Retina (tissue), 1 donor: ENCODE measurements around the gene IMMP2L.

Source experiments
- DNase-seq: peaks from one replicate; pipeline ENCODE4 v3.0.0-alpha.2; 2016

The IMMP2L gene

GRCh38 chr7:111192614-111193413 lies 369.5 kb downstream of the IMMP2L start:
- DNase-seq = no peak

- no peak for DNase-seq
These were observed 371.5 kb downstream of the IMMP2L start for GRCh38 chr7:111190804-111191203.

DNA sequence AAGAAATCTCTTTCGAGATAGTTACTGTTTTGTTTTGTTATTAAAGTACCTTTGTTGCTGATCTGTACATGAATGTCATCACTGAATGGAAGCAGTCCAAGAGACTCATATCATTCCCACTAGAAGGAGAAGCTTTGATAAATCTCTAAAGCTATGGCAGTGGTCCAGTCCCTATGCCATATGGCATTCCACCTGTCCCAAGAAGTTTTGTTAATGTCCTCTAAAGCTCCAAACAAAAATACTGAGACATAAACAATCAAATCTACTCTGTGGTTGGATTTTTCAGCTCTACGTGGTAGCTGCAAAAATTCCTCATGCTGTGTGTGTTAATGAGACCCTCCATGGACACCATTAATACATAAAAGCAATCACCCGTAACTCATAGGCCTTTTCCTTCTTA lies 377.3 kb downstream of the IMMP2L start:
- DNase-seq = no peak

DNA sequence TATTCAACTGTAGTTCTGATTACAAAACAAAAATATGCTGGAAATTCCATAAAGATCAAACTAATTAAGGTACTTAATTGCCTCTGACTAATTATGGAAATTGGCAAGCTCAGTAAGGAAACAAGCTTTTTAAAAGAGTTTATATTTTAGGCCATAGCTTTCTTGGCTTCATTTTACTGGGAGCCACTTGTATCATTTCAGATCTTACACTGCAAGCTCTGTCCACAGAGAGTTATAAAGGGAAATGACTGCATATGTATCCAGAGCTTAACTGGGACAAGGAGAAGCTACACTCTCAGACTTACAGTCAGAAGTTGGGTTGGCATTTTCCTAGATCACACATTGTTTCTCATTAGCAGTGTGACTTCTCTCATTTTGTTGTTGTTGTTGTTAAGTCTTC lies 379.0 kb downstream of the IMMP2L start:
- DNase-seq = no peak

- DNase-seq = no peak
These were observed 382.0 kb downstream of the IMMP2L start for GRCh38 chr7:111180338-111180737.

DNA sequence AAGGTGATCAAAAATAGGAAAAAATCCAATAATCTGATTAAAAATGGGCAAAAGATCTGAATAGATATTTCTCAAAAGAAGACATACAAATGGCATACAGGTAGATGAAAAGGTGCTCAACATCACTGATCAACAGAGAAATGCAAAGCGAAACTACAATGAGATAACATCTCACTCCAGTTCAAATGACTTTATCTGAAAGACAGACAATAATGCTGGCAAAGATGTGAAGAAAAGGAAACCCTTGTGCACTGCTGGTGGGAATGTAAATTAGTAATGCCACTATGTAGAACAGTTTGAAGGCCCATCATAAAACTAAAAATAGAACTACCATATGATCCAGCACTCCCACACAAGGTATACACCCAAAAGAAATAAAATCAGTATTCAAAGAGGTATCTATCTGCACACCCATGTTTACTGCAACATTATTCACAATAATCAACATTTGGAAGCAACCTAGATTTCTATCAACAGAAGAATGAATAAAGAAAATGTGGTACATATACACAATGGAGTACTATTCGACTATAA lies 386.3 kb downstream of the IMMP2L start:
- DNase-seq = no peak

DNA sequence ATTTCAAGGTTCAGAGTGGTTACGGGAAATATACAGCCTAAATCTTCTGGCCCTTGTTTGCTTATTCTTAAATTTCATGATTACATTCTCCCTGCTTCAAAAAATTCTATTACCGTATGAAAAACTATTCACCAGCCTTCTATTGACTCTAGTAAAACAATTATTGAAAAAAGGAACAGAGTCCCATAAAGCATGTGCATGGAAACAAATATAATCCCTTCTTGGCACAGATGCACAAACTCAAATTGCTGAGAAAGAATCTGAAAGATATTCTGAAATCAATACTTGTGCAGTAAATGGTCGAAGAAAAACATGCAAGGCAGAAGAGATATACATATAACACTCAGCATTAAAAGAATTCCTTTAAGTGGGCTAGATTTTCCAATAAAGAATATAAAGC lies 387.8 kb downstream of the IMMP2L start:
- no peak for DNase-seq

DNA sequence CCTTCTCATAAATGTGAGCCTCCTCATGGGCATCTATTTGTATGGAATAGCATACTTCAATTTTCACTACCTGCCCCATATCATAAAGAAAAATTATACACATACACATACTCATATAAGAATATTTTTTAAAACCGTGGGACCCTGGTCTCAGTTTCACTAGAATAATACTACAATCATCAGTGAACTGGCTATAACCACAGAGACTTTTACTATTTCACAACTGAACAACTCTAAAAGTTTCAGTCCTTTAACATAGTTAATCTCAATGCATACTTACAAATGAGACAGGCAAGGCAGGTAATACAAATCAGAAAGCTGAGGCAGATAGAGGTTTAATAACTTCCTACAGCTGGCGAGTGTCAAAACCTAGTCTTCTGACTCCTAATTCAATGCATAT lies 388.3 kb downstream of the IMMP2L start:
- DNase-seq = no peak

DNA sequence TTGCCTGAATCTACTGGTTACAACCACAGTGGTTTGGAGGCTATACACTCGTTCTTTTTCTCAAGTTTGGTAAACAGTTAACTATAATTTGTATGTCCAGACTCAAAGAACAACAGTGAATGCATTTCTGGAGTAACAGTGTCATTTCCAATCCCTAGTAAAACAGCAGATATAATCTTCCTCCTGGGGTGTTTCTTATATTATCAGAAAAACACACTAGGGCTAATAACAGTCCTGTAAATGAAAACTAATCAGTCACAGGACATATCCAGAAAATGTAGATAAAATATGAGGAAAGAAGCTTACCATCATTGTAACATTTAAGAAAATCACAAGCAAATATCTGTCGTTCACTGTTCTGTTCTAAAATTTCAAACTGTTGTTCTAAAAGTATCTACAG lies 388.8 kb downstream of the IMMP2L start:
- no peak for DNase-seq

DNA sequence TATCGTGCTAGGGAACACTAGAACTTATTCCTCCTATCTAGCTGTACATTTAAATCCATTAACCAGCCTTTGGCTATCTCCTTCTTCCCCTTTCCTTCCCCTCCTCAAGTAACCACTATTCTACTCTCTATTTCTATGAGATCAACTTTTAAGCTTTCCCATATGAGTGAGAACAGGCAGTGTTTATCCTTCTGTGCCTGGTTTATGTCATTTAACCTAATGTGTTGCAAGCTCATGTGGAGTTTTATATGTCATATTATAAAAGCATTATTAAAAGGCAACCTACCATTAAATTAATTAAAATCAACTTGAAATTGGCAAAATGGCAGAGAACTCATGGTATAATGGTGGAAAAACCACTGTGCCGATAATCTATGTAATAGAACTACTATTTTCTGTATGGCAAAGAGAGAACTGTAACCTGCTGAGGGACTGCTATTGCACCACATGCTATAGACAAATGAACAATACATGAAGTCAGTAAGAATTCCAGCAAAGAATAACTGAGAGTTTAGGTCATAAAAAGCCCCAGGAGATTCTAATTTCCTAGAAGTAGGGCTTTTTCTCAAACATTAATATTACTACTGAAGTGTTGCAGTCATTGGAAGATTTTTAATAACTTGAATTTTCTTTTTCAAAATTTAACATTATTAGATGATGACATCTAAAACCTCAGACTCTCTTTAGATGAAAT lies 389.6 kb downstream of the IMMP2L start:
- DNase-seq = no peak

- DNase-seq = no peak
These were observed 394.1 kb downstream of the IMMP2L start for GRCh38 chr7:111168182-111168581.

DNA sequence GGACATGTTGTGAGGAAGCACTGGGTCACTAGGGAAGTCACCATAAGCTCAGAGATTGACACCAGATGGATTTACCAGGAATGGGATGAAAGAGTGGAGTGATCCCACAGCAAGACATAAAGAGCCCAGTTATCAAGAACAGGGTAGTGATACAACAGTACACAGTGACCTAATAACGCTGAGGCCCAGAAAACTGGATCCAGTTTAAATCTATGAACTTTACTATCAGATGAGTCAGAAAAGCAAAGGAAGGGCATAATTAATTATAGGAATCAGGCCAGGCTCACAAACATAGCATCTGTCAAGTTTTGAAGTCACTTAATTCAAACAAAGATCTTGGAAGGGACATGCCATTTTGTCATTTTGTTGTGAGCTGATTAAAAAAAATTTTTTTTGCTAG lies 397.9 kb downstream of the IMMP2L start:
- DNase-seq = no peak

DNA sequence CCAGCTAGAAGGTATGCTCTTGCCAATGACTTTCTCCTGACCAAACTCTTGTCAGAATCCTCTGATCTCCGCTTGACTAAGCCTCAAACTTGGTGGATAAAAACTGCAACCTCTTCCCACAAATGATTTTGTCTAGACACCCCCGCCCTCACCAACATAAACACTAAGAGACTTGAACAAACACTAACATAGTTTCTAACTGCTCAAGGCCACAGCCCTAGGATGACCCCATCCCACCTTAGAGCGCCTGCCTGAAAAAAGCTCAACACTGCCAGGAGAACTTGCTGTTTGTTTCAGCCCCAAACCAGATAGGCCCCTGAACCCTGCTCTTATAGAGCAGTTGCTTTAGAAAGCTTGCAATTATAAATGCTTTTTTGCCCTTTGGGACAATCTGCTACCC lies 399.6 kb downstream of the IMMP2L start:
- no peak for DNase-seq

DNA sequence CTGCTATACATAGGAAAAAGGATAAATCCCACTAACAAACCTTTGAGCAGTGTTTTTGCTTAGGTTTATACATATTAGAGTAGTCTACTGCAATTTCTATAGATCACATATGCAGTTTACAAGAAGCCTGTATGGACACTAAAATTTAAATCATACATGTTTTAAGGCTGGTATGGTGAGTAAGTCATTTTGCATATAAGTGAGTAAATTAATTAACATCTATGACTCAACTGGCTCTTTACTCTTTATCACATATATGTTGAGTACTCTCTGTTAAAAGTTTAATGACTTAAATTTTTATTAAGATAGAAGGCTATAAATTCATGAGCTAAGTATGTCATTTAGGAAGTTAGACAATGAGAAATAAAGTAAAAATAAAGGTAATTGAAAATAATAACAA lies 402.0 kb downstream of the IMMP2L start:
- DNase-seq = no peak

DNA sequence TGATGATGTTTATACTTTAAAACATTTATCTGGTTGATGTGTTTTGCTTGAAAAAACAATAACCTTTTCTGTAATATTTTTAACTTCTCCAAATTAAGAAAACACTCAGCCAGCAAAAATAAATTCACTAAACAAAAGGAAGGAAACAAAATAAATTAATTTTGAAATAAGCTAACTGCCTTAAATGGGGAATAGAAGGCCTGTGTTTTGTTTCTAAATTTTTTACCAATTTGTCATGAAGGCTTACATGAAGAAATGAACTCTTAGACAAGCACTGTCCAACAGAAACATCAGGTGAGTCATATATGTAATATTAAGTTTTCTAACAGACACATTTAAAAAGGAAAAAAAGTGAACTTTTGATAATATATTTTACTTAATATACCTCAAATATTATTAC lies 402.9 kb downstream of the IMMP2L start:
- DNase-seq = no peak

- DNase-seq = no peak
These were observed 411.6 kb downstream of the IMMP2L start for GRCh38 chr7:111150709-111151108.

DNA sequence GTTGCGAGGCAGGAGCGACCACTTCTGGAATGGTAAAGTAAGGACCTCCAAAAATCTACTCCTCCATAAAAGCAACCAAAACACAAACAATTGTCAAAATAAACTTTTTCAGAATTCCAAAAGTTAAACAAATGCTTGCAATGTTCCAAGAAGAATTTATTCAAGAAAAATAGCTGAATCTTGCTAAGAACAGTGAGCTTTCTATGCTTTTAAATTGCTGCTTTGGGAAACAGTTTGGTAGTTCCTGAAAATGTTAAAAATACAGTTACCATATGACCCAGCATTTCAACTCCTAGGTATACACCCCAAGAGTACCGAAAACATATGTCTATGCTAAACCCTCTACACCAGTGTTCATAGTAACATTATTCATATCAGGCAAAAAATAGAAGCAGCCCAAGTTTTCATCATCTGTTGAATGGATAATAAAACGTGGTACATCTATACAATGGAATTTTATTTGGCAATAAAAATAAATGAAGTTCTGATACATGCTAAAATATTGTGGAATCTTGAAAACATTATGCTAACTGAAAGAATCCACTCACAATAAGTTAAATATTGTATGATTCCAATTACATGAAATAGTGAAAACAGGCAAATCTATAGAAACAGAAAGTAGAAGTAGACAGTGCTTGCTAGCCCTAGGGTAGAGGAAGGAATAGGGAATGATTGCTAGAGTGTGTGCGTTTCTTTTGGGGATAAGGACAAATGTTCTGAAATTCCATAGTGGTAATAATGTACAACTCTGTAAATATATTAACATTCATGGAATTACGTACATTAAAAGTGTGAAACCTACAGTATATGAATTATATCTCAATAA lies 414.4 kb downstream of the IMMP2L start:
- no peak for DNase-seq

GRCh38 chr7:111146136-111146535 lies 416.2 kb downstream of the IMMP2L start:
- no peak for DNase-seq

DNA sequence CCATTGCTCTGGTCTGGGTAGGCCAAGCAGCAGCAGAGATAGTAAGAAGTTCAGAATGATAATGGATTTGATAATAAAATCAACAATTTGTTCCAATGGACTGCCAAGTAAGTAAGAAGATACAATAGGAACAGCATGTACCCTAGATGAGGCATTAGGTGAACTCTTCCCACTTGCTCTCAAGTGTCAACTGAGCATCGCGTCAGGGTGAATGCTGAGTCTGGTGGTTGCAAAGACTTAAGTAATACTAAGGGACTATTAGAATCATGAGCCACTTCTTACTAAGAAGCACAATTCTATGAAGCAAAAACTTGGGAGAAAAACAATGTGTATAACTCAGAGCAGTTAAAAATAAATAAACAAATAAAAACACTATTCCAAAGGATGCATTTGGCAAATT lies 416.8 kb downstream of the IMMP2L start:
- no peak for DNase-seq

GRCh38 chr7:111140091-111140865 lies 422.0 kb downstream of the IMMP2L start:
- no peak for DNase-seq

GRCh38 chr7:111138586-111138985 lies 423.7 kb downstream of the IMMP2L start:
- no peak for DNase-seq

GRCh38 chr7:111138193-111138569 lies 424.1 kb downstream of the IMMP2L start:
- DNase-seq = no peak
